Measurements from ENCODE around the gene NAP1L4.

The NAP1L4 gene

DNA sequence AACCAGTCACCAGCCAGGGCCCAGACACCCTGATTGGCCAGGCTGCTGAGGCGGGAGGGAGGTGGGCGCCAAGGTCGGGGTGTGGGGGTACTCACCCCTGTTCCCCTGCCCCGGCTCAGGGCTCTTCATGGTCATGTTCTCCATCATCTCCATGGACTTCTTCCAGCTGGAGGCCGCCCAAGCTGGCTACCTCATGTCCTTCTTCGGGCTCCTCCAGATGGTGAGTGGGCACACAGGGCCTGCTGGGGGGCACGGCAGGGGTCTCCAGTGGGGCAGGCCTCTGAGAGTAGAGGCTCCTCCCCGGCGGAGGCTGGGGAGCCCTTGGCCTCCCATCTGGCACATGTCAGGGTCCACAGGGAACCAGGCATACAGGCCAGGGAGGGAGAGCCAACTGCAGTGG, 72.9 kb downstream of the NAP1L4 start:
- Mint-ChIP-seq H3K4me3 (no peak overlapping the region), H3K9me3 (no peaks in the 10 kb centered on the region), H3K27ac (no peak overlapping the region), H3K27me3 (peaks cover 1% of the 10 kb centered on the region), H3K4me1 (no peaks in the 10 kb centered on the region), H3K36me3 (no peaks in the 10 kb centered on the region)
- DNase-seq, result no peak
- CTCF ChIA-PET, result no interaction called here

DNA sequence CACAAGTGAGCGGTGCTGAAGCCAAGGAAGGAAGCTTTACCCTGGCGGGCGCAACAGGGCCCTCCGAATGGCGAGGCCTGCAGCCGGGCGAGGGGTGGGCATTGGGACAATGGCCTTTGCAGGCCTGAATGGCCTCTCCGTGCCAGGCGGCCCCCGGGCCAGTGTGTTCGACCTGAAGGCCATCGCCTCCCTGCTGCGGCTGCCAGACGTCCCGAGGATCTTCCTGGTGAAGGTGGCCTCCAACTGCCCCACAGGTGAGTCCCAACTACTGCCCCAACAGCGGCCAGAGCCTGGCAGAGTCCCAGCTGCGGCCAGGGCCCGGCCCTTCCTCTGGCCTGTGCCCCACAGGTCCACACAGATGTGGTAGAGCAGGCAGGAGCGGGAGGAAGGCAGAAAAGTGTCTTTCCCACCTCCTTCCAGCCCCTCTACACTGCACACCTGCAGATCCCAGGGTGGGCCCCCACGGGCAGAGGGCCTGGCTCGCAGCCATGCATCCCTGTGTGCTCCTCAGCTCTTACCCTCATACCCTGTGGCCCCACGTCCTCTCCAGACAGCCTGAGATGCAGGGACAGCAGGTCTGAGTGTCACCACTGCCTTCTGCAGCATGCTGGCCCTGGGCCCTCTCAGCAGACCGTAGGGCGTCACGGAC, 74.2 kb downstream of the NAP1L4 start:
- CTCF ChIA-PET, result no interaction called here
- no peak overlapping the region for H3K4me3 Mint-ChIP-seq
- peaks cover 9% of the 10 kb centered on the region for H3K4me1 Mint-ChIP-seq
- H3K9me3 Mint-ChIP-seq, result no peaks in the 10 kb centered on the region
- no peaks in the 10 kb centered on the region for H3K36me3 Mint-ChIP-seq
- peaks cover 13% of the 10 kb centered on the region for H3K27me3 Mint-ChIP-seq
- no peak overlapping the region for H3K27ac Mint-ChIP-seq
- DNase-seq, result no peak

DNA sequence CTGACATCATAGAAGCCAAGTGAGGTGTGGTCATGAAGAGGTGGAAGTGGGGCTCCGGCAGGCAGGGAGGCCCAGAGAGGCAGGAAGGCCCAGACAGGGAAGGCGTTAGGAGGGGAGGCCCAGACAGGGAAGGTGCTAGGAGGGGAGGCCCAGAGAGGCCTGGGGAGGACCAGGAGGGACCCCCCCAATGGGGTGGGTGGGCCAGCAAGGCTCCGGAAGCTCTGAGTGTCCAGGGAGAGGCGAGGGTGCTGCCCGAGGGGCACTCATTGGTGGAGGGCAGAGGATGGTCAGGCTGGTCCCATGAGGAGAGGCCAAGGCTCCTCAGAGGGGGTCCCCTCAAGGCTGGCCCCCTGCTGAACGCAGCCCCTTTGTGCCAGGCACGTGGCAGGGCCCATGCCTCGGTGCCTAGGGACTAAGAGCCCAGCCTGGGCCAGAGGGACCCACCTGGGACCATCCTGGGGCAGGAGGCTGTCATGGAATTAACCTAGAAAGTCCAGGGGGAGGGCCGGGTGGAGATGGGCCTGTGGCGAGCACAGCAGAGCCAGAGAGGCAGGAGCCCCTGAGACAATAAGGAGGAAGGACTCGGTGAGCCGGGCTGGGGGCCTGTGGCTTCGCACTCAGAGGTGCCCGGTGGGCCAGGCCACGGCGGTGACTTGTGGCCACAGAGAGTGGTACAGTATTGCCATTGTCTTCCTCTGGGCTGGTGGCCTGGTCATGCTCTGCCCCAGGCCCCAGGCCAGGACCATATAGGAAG, 75.1 kb downstream of the NAP1L4 start:
- peaks cover 13% of the 10 kb centered on the region for H3K27me3 Mint-ChIP-seq
- H3K27ac Mint-ChIP-seq, result no peak overlapping the region
- CTCF ChIA-PET, result no interaction called here

DNA sequence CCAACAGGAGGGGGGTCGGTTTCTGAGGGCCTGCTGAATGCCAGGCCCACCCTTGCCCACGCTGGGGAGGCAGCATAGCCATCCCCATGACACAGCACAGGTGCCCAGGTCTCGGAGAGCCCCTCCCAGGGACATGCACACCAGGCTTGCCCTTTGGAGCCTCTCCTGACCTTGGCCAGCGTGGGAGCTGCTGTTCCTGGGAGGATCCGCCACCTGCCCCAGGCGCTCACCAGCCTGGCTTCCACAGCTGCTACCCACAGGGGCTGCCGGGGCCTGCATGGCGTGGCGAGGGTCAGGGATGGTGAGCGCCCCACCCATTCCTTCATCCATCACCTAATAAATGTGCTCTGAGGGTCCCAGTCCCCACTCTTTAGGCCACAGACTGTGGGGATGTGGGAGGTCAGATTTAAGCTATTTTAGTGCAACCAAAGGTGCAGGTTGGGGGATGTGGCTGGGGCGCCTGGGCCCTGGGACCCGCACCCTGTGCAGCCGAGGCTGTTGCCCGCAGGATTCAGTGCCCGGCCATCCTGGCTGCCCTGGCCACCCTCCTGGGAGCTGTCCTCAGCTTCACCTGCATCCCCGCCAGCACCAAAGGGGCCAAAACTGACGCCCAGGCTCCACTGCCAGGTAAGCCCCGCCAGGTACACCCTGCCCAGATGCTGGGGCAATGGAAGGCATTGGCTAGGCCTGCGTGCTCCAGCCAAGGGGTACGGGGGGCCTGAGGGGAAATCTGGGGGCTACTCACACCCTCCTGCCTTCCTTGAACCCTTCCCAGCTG, 75.8 kb downstream of the NAP1L4 start:
- no peak overlapping the region for H3K27ac Mint-ChIP-seq
- no peak for DNase-seq
- H3K27me3 Mint-ChIP-seq, result peaks cover 13% of the 10 kb centered on the region
- no peaks in the 10 kb centered on the region for H3K36me3 Mint-ChIP-seq
- no peak overlapping the region for H3K4me3 Mint-ChIP-seq
- no peaks in the 10 kb centered on the region for H3K9me3 Mint-ChIP-seq
- CTCF ChIA-PET, result no interaction called here
- H3K4me1 Mint-ChIP-seq, result peaks cover 9% of the 10 kb centered on the region

More for the DNA sequence above, 75.1 kb downstream of the NAP1L4 start:
- H3K4me1 Mint-ChIP-seq, result peaks cover 9% of the 10 kb centered on the region
- DNase-seq, result no peak
- H3K4me3 Mint-ChIP-seq, result no peak overlapping the region
- H3K36me3 Mint-ChIP-seq, result no peaks in the 10 kb centered on the region
- no peaks in the 10 kb centered on the region for H3K9me3 Mint-ChIP-seq

GRCh38 chr11:2915473-2915872, 76.7 kb downstream of the NAP1L4 start:
- Mint-ChIP-seq H3K9me3 (no peaks in the 10 kb centered on the region), H3K4me1 (peaks cover 9% of the 10 kb centered on the region), H3K4me3 (no peak overlapping the region), H3K27me3 (peaks cover 17% of the 10 kb centered on the region), H3K36me3 (no peaks in the 10 kb centered on the region), H3K27ac (no peak overlapping the region)
- no peak for DNase-seq
- CTCF ChIA-PET, result interaction anchor here (1.5 kb wide), 1 partner anchor 14 kb away, joined by 5 read pairs; the partner anchor contains the start of gene PHLDA2

DNA sequence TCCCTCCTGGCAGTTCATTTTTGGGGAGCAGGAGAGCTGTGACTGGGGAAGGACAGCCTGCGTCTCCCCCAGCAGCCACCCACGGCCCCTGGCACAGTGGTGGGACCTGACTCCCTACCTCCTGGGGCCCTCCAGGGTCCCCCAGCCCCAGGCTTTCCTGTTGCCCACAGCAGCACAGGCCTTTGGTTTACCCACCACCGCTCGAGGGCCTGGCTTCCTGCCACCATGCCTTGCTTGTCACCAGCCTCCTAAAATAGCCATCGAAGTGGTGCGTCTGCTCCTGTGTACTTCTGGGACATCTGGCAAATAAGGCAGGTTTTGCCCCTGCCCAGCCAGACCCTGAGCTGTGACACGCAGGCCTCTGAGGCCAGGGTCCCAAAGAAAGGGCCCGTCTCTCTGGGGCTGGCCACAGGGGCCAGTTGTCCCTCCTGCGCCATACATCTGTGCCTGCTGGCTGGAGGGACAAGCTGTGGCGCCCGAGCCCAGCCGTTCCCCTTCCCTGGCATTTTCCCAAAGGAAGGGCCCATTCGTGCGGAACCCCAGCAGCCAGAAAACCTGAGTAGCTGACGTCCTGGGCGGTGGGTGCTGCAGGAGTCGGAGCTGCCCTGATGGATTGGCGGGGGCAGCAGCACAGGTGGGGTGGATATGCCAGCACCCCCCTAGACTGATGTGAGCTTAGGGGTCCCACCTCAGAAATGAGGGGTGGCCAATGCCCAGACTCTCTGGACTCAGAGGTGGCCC, 77.5 kb downstream of the NAP1L4 start:
- DNase-seq, result no peak
- H3K27me3 Mint-ChIP-seq, result peaks cover 19% of the 10 kb centered on the region
- peaks cover 9% of the 10 kb centered on the region for H3K4me1 Mint-ChIP-seq
- H3K36me3 Mint-ChIP-seq, result no peaks in the 10 kb centered on the region
- H3K4me3 Mint-ChIP-seq, result no peak overlapping the region
- no peak overlapping the region for H3K27ac Mint-ChIP-seq
- CTCF ChIA-PET, result interaction anchor here (0.7 to 1.5 kb wide), 2 partner anchors 15 to 380 kb away, joined by 3 to 5 read pairs; partner anchors contain the start of gene PHLDA2
- H3K9me3 Mint-ChIP-seq, result no peaks in the 10 kb centered on the region

GRCh38 chr11:2913776-2914175, 78.4 kb downstream of the NAP1L4 start:
- DNase-seq, result no peak
- Mint-ChIP-seq H3K4me3 (no peak overlapping the region), H3K27ac (no peak overlapping the region), H3K9me3 (no peaks in the 10 kb centered on the region), H3K36me3 (no peaks in the 10 kb centered on the region), H3K4me1 (peaks cover 9% of the 10 kb centered on the region), H3K27me3 (peaks cover 19% of the 10 kb centered on the region)
- CTCF ChIA-PET, result no interaction called here

DNA sequence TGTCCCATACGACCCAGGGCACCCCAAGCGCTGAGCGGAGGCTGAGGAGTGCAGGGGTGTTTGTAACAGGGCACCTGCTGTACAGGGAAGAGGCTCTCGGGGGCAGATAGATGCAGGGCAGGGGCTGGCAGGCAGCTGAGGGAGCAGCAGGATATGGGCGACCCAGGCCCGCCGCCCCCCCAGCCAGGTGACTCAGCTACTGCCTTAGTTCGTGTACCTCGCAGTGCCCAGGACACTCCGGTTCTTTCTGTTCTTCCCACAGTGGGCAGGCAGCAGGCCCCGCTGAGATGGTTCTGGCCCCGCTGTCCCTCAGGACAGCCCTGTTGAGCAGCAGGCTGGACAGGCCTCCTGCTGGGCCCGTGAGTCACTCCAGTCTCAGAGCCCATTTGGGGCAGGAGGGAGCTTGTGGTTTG, 79.1 kb downstream of the NAP1L4 start:
- CTCF ChIA-PET, result no interaction called here
- Mint-ChIP-seq H3K27me3 (peaks cover 19% of the 10 kb centered on the region), H3K27ac (no peak overlapping the region), H3K9me3 (no peaks in the 10 kb centered on the region), H3K4me1 (peaks cover 9% of the 10 kb centered on the region), H3K4me3 (no peak overlapping the region), H3K36me3 (no peaks in the 10 kb centered on the region)
- DNase-seq, result no peak

GRCh38 chr11:2912498-2912897, 79.6 kb downstream of the NAP1L4 start:
- Mint-ChIP-seq H3K36me3 (no peaks in the 10 kb centered on the region), H3K9me3 (no peaks in the 10 kb centered on the region), H3K4me3 (no peak overlapping the region), H3K4me1 (peaks cover 9% of the 10 kb centered on the region), H3K27me3 (peaks cover 19% of the 10 kb centered on the region), H3K27ac (no peak overlapping the region)
- CTCF ChIA-PET, result interaction anchor here (1.6 kb wide), 1 partner anchor 17 kb away, joined by 5 read pairs; the partner anchor contains the start of gene PHLDA2
- DNase-seq, result no peak

DNA sequence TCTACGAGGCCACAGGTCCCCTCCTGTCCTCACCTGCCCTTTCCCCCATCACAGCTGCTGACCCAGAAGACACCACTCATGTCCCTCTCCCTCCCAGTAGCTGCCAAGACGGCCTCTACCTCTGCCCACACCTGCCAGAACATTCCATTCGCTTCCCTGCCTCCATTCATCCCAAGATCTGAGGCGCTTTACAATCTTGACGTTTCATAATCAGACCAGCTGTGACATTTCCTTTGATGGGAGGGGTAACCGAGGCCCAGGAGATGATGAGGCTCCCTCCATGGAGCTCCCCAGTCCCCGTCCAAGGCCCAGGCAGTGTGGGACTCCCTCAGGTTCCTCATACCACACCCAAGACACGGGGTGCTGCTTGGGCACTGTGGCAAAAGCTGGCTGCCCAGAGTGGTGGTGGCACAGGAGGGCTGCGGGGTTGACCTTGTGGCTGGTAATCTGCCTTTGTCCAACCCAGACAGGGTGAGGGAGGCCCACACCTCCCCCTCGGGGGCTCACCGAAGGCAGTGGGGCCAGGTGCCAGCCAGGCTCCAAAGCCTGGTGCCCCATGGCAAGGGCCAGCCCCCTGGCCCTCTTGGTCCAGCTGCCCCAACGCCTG, 80.2 kb downstream of the NAP1L4 start:
- Mint-ChIP-seq H3K9me3 (no peaks in the 10 kb centered on the region), H3K36me3 (no peaks in the 10 kb centered on the region), H3K4me1 (peaks cover 9% of the 10 kb centered on the region), H3K4me3 (no peak overlapping the region), H3K27ac (no peak overlapping the region), H3K27me3 (peaks cover 19% of the 10 kb centered on the region)
- CTCF ChIA-PET, result interaction anchor here (0.7 to 1.6 kb wide), 3 partner anchors 9 to 20 kb away, joined by 3 to 5 read pairs (median 5); partner anchors contain the start of gene PHLDA2
- DNase-seq, result no peak

DNA sequence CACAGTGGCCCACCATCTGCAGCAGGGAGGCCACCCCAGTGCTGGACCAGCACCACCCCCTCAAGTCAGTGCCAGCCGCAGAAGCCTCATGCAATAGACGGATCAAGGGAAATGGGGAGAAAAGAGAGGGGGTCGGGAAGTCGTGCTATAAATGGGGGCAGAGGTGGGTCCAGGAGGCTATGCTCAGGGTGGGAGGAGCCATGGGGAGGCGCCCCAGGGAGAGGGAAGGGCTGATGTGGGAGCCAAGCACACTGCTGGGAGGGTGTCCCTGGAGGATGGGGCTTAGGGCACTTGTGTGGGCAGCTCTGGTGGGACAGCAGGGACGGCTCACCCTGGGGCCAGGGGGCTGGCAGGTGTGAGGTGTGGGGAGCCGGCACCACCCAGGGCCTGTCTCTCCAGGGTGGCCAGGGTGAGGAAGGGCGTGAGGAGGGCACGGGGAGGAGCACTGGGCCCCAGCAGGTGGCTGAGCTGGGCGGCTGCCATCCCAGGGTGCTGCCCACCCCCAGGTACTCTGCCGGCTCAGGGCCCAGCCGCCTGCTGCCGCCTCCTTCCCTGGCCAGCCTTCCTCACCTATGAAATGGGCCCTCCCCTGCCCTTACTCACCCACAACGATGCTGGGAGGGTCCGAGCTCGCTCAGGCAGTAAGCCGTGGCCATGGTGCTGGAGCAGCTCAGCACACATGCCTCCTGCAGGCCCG, 80.9 kb downstream of the NAP1L4 start:
- DNase-seq, result no peak
- Mint-ChIP-seq H3K4me1 (peaks cover 9% of the 10 kb centered on the region), H3K27ac (no peak overlapping the region), H3K4me3 (no peak overlapping the region), H3K9me3 (peaks cover 3% of the 10 kb centered on the region), H3K36me3 (no peaks in the 10 kb centered on the region), H3K27me3 (peaks cover 19% of the 10 kb centered on the region)
- CTCF ChIA-PET, result interaction anchor here (0.7 to 1.6 kb wide), 3 partner anchors 9 to 21 kb away, joined by 3 to 5 read pairs (median 5); partner anchors contain the start of gene PHLDA2

GRCh38 chr11:2910401-2910955, 81.7 kb downstream of the NAP1L4 start:
- Mint-ChIP-seq H3K4me1 (peaks cover 9% of the 10 kb centered on the region), H3K36me3 (peaks cover 6% of the 10 kb centered on the region), H3K27me3 (peaks cover 19% of the 10 kb centered on the region), H3K4me3 (no peak overlapping the region), H3K27ac (no peak overlapping the region), H3K9me3 (peaks cover 3% of the 10 kb centered on the region)
- CTCF ChIA-PET, result interaction anchor here (1.6 kb wide), 1 partner anchor 8 kb away, joined by 5 read pairs; a partner anchor contains a TSS
- DNase-seq, result no peak
